ENCODE data around the gene IGSF21.

The IGSF21 gene

DNA sequence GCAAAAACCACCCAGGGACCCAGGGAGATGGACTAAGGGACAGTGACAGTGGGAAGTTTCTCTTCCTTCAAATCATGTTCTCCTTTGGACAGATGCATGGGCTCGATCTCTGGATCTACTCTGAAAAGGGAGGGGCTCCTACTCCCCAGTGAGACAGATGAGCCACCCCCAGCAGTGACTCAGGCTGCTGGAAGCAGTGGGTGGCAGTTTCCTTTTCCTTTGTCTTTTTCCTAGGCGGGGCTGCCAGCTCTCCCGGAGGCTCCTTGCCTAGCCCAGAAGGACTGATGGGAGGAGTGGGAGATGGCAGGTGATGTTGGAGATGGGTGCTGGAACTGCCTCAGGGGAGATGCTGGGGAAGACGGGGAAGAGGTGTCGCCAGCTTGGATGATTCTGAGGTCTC is 41.0 kb upstream of the IGSF21 start:
- DNase-seq (ENCODE audit: low read depth), result no peak
- no peak for TF ChIP-seq CTCF (conservative IDR thresholded peaks at IDR 0.05; ENCODE audit: low read length)
- H3K4me3 ChIP-seq (ENCODE audit: low read length), result no peak overlapping the region

GRCh38 chr1:18069903-18070302 is 37.7 kb upstream of the IGSF21 start:
- DNase-seq (ENCODE audit: low read depth), result no peak
- TF ChIP-seq CTCF (conservative IDR thresholded peaks at IDR 0.05; ENCODE audit: low read length), result no peak
- H3K4me3 ChIP-seq (ENCODE audit: low read length), result no peak overlapping the region

DNA sequence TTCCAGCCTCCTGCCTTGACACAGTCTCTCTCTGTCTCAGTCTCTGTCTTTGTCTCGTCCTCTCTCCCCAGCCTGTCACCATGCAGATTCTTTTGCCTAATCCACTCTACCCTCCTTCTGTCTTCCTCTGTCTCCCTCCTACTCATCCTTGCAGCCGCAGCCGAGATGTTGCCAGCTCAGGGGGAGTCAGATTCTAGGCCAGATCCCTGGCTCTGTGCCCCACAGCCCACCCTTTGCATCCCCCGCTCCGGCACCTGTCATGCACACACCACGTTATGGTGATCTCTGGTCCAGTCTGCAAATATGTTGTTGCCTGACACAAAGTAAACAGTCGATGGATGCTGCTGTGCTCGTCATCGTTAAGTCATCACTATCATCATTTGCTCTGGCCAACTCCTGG is 35.5 kb upstream of the IGSF21 start:
- DNase-seq (ENCODE audit: low read depth), result no peak
- no peak overlapping the region for H3K4me3 ChIP-seq (ENCODE audit: low read length)
- no peak for TF ChIP-seq CTCF (conservative IDR thresholded peaks at IDR 0.05; ENCODE audit: low read length)

DNA sequence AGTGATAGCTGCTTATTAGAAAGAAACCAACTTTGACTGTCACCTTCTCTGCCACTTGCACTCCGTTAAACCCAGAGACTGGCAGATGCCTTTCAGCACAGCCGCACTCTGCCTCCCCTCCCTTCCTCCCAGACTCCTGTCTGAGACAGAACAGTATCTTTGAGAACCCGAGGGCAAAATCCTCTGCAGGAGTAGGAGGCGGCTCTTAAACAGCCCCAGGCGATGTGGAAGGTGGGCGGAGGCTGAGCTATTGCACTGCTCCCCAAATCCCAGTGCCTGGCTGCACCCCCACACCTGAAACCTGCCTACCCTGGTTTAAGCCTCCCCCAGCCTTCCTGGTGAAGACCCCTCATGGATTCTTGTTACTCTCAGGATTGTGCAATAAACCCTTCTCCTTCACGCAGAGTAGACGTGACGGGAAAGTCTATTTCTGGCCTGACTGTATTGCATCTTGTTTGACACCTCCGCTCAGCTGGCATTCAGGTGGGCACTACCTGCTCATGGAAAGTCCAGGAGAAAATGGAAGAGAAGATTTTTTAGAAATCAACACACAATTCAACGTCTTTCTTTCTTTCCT is 34.4 kb upstream of the IGSF21 start:
- no peak overlapping the region for H3K4me3 ChIP-seq (ENCODE audit: low read length)
- DNase-seq (ENCODE audit: low read depth), result no peak
- TF ChIP-seq CTCF (conservative IDR thresholded peaks at IDR 0.05; ENCODE audit: low read length), result no peak

DNA sequence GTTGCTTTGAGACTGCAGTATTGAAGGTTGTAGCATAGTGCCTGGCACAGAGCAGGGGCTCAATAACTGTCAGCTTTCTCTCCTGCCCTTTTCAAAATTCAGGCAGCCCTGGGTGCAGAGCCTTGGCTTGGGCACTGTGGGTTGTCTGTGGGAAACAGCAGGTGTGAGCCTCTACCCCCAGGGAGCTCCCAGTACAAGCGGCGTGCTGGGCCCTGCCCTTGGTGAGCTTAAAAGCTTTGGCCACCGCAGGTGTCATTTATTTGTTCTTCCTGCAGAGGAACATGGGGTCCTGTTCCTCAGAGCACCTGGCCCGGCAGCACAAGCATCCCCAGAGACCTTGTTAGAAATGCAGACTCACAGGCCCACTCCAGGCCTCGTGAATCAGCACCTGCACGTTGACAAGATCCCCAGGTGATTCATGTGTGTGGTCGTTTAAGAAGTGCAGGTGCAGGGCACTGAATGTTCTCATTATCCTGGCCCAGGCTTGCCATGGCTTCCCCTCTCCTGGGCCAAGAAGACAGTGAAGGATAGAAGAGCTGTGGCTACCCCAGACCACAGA is 29.9 kb upstream of the IGSF21 start:
- H3K4me3 ChIP-seq (ENCODE audit: low read length), result no peak overlapping the region
- no peak for TF ChIP-seq CTCF (conservative IDR thresholded peaks at IDR 0.05; ENCODE audit: low read length)
- no peak for DNase-seq (ENCODE audit: low read depth)

- no peak overlapping the region for H3K4me3 ChIP-seq (ENCODE audit: low read length)
- DNase-seq (ENCODE audit: low read depth), result no peak
- TF ChIP-seq CTCF (conservative IDR thresholded peaks at IDR 0.05; ENCODE audit: low read length), result no peak
These were observed 27.5 kb upstream of the IGSF21 start for GRCh38 chr1:18079941-18080735.

All from AG10803 (cell line).